ENCODE results near the gene CDK6. TPM values are rescaled to one million over a fixed set of nuclear protein-coding genes. Genes with fewer than 3 reads are reported as not detected.
A peak's percentile ranks its signal among the peaks of the same experiment; 100 is the strongest.

CDK6 gene
- total RNA-seq, 1 experiment from 2014 or later = 38.7 TPM

DNA sequence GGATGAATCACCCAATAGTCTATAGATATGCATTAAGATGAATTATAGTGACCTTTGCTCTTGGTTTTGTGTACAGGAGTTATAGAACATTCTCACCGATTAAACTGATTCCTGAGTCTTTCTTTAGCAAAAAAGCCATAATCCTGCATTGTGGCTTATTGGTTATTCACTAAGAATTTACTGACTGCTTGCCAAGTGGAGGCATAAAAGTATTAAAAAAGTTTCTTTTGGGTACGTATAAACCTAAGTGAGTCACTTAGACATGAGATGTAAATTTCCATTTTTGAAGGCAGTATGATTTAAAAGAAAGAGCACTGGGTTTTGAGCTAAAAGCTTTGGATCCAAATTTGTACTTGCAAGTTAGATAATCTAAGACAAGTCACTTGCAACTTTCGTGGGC, 100.7 kb downstream of the CDK6 start:
- POLR2A ChIA-PET (ENCODE audit: unreplicated experiment) = interaction anchor here (0.6 kb wide), 1 partner anchor 87 kb away, joined by 8 read pairs; no protein-coding TSS in a partner anchor
- TF ChIP-seq EZH2phosphoT487 (IDR thresholded peaks at IDR 0.05; ENCODE audit: borderline replicate concordance, low read length) (no peak), EZH2 (IDR thresholded peaks at IDR 0.05; ENCODE audit: low read length, unreplicated experiment) (no peak)
- TF ChIP-seq, protein P1, sequence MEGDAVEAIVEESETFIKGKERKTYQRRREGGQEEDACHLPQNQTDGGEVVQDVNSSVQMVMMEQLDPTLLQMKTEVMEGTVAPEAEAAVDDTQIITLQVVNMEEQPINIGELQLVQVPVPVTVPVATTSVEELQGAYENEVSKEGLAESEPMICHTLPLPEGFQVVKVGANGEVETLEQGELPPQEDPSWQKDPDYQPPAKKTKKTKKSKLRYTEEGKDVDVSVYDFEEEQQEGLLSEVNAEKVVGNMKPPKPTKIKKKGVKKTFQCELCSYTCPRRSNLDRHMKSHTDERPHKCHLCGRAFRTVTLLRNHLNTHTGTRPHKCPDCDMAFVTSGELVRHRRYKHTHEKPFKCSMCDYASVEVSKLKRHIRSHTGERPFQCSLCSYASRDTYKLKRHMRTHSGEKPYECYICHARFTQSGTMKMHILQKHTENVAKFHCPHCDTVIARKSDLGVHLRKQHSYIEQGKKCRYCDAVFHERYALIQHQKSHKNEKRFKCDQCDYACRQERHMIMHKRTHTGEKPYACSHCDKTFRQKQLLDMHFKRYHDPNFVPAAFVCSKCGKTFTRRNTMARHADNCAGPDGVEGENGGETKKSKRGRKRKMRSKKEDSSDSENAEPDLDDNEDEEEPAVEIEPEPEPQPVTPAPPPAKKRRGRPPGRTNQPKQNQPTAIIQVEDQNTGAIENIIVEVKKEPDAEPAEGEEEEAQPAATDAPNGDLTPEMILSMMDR (conservative IDR thresholded peaks at IDR 0.05; ENCODE audit: low read depth, low read length) = no peak
- DNase-seq = peak; percentile 60
- H3K4me3 ChIP-seq (ENCODE audit: low read length) = no peak overlapping the region
- 0 out of 2 replicates have a peak overlapping the region, but pooled peaks have one; percentile 20 for H3K4me2 ChIP-seq (ENCODE audit: low read length)
- no peaks in the 10 kb centered on the region for H3K27me3 ChIP-seq (ENCODE audit: low read length)
- no peak overlapping the region for H2AFZ ChIP-seq (ENCODE audit: low read length)
- peak; percentile 8; the same call in 1 of the 2 replicates for ATAC-seq
- no peaks in the 10 kb centered on the region for H3K9me2 ChIP-seq (replicated peaks; ENCODE audit: low read length)
- intact Hi-C loops (cut with micrococcal nuclease) = no loop called here
- H4K20me1 ChIP-seq (ENCODE audit: low read length) = no peaks in the 10 kb centered on the region
- CTCF ChIA-PET = no interaction called here
- no peaks in the 10 kb centered on the region for H3F3A ChIP-seq (ENCODE audit: low read length, unreplicated experiment)
- no peak overlapping the region for H3K27ac ChIP-seq (ENCODE audit: low read length)
- no peaks in the 10 kb centered on the region for H3K36me3 ChIP-seq (ENCODE audit: low read depth, low read length)
- no peak overlapping the region for H3K9ac ChIP-seq (ENCODE audit: low read length)
- no peaks in the 10 kb centered on the region for H3K9me3 ChIP-seq (ENCODE audit: low read length)
- BruUV-seq (replicated peaks) = no TSS peak
- H3K79me2 ChIP-seq (ENCODE audit: low read length) = peaks cover 36% of the 10 kb centered on the region
- H3K4me1 ChIP-seq (ENCODE audit: insufficient read depth, low read length) = peaks cover 34% of the 10 kb centered on the region

DNA sequence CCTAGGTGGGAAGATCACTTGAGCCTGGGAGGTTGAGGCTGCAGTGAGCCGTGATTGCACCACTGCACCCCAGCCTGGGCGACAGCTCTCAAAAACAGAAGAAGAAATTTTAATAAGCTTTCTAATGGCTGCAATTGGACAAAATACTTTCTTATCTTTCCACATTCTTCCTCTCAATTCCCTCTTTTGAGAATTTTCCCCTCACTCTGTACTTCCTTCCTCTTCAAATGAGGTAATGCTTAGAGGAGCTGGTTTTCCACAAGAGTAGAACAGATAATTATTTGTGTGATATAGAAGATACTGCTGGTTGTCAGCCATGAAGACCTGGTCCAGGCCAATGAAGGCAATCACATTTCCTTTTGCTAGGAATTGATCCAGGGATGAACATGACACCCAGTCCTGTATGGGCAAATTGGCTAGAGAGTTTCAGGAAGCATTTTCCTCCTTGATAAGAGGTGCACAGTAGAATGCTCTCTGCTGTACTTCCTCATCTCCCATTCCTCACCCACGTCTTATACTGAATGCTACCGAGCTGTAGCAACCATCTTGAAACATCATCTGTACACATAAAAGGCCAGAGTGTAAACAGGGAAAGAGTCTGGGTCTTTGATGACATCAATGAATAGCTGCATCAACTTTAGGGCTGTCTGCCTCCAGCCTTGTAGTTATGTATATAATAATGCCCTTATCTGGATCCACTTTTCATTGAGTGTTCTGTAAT, 103.9 kb downstream of the CDK6 start:
- Histone ChIP-seq H3K27me3 (ENCODE audit: low read length) (no peaks in the 10 kb centered on the region), H3K9ac (ENCODE audit: low read length) (no peak overlapping the region), H3K36me3 (ENCODE audit: low read depth, low read length) (no peaks in the 10 kb centered on the region), H3K27ac (ENCODE audit: low read length) (peak overlapping the region; percentile 89), H3K4me2 (ENCODE audit: low read length) (no peak overlapping the region), H3F3A (ENCODE audit: low read length, unreplicated experiment) (no peaks in the 10 kb centered on the region), H2AFZ (ENCODE audit: low read length) (no peak overlapping the region), H3K79me2 (ENCODE audit: low read length) (peaks cover 41% of the 10 kb centered on the region), H3K4me1 (ENCODE audit: insufficient read depth, low read length) (peaks cover 45% of the 10 kb centered on the region), H3K9me2 (replicated peaks; ENCODE audit: low read length) (no peaks in the 10 kb centered on the region), H3K9me3 (ENCODE audit: low read length) (no peaks in the 10 kb centered on the region), H3K4me3 (ENCODE audit: low read length) (no peak overlapping the region), H4K20me1 (ENCODE audit: low read length) (no peaks in the 10 kb centered on the region)
- TF ChIP-seq EZH2phosphoT487 (IDR thresholded peaks at IDR 0.05; ENCODE audit: borderline replicate concordance, low read length) = no peak
- TF ChIP-seq EZH2 (IDR thresholded peaks at IDR 0.05; ENCODE audit: low read length, unreplicated experiment) = no peak
- intact Hi-C loops (cut with micrococcal nuclease) = no loop called here
- POLR2A ChIA-PET (ENCODE audit: unreplicated experiment) = no interaction called here
- ATAC-seq = no peak
- no peak for DNase-seq
- CTCF ChIA-PET = no interaction called here
- no TSS peak for BruUV-seq (replicated peaks)

DNA sequence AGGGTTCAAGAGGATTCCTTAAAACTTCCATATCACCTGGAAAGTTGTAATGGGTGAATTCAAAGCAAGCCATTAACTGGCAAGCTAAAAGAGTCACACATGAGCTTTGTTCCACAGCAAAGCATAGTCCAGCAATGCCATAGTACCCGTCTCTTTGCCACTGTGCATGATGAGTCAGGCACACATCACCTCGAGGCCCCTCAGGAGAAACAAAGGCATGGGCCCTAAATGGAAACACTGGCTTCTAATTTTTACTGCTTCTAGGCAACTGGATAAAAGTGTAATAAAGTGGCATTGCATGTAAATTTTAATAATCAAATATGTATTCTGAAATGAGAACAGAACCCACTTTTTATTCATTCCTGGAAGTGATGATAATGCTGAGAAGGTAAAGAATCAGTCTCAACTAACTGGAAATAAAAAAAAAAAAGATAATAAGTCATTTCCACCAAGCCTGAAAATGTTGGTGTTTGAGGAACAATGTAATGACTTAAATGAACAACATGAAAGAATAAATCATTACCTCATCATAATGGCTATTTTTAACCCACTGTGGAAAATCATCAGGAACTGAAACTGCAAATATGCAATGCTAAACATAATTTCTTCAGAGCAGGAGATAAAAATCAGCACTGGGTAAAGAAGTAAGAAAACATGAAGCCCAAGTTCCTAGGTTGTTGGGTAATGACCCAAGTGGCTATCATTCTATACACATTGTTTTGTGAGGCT, 104.9 kb downstream of the CDK6 start:
- Histone ChIP-seq H3K36me3 (ENCODE audit: low read depth, low read length) (no peaks in the 10 kb centered on the region), H2AFZ (ENCODE audit: low read length) (no peak overlapping the region), H4K20me1 (ENCODE audit: low read length) (no peaks in the 10 kb centered on the region), H3K9me3 (ENCODE audit: low read length) (no peaks in the 10 kb centered on the region), H3F3A (ENCODE audit: low read length, unreplicated experiment) (no peaks in the 10 kb centered on the region), H3K4me2 (ENCODE audit: low read length) (peak overlapping the region; percentile 64), H3K9me2 (replicated peaks; ENCODE audit: low read length) (no peaks in the 10 kb centered on the region), H3K27me3 (ENCODE audit: low read length) (no peaks in the 10 kb centered on the region), H3K9ac (ENCODE audit: low read length) (peak overlapping the region; percentile 33; the same call in 1 of the 2 replicates), H3K4me3 (ENCODE audit: low read length) (no peak overlapping the region), H3K27ac (ENCODE audit: low read length) (peak overlapping the region; percentile 89), H3K4me1 (ENCODE audit: insufficient read depth, low read length) (peaks cover 47% of the 10 kb centered on the region), H3K79me2 (ENCODE audit: low read length) (peaks cover 51% of the 10 kb centered on the region)
- ATAC-seq = peak; percentile 63
- CTCF ChIA-PET = no interaction called here
- TF ChIP-seq, protein P1 (conservative IDR thresholded peaks at IDR 0.05; ENCODE audit: low read depth, low read length) = no peak
- TF ChIP-seq EZH2phosphoT487 (IDR thresholded peaks at IDR 0.05; ENCODE audit: borderline replicate concordance, low read length) (no peak), EZH2 (IDR thresholded peaks at IDR 0.05; ENCODE audit: low read length, unreplicated experiment) (no peak)
- intact Hi-C loops (cut with micrococcal nuclease) = no loop called here
- BruUV-seq (replicated peaks) = no TSS peak
- POLR2A ChIA-PET (ENCODE audit: unreplicated experiment) = interaction anchor here (0.5 kb wide), 1 partner anchor 203 kb away, joined by 4 read pairs; the partner anchor contains the start of genes PEX1 and RBM48
- peak; percentile 50 for DNase-seq
